ENCODE measurements around the gene GRID1. TPM values are rescaled to one million over a fixed set of nuclear protein-coding genes. Genes with fewer than 3 reads are reported as not detected.

GRID1 gene
- total RNA-seq, 1 experiment from 2014 or later = 5.6 TPM

DNA sequence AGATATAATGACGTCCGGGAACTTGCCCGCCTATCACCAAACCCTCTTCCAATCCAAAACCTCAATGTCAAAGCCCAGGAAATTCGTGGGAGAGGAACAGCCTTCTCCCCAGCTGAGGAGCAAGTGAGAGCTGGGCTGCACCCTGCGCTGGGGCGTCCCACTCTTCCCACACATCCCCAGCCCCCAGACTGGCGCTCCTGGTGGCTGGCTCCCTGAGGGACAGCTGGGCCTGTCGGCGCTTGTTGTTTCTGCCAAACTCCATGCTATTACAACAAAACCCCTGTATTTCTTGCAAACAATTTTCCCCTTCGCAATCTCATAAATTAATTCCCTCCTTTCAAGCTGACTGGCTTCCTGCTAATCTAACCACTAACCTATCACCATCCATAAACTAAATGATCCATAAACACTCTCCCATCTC lies 53.0 kb downstream of the GRID1 start:
- CTCF ChIA-PET = no interaction called here
- Histone ChIP-seq H3K79me2 (ENCODE audit: insufficient read depth, low read length) (no peaks in the 10 kb centered on the region), H4K20me1 (ENCODE audit: insufficient read depth) (no peaks in the 10 kb centered on the region), H3K4me3 (replicated peaks in 1 of 2; ENCODE audit: low read depth in 1 of 2, low read length in 2 of 2) (no peak overlapping the region), H2AFZ (ENCODE audit: low read depth, low read length, poor library complexity, severe bottlenecking) (no peak overlapping the region), H3K27ac (ENCODE audit: low read depth, low read length) (no peak overlapping the region), H3K36me3 (ENCODE audit: control insufficient read depth in 1 of 2, insufficient read depth in 2 of 2, low read length in 2 of 2) (no peaks in the 10 kb centered on the region), H3K9me3 (ENCODE audit: control insufficient read depth in 1 of 2, insufficient read depth in 1 of 2, low read depth in 1 of 2, low read length in 2 of 2) (no peaks in the 10 kb centered on the region), H3K9ac (ENCODE audit: low read length) (no peak overlapping the region), H3K4me1 (ENCODE audit: control insufficient read depth in 1 of 2, insufficient read depth in 2 of 2, low read length in 2 of 2) (peaks cover 4 to 10% of the 10 kb centered on the region in 2 experiments; a peak in 3 of 4 replicates), H3K9me2 (ENCODE audit: insufficient read depth) (no peaks in the 10 kb centered on the region), H3K4me2 (ENCODE audit: low read length) (no peak overlapping the region), H3K27me3 (ENCODE audit: insufficient read depth, low read length) (no peaks in the 10 kb centered on the region)
- no peak for DNase-seq (ENCODE audit: low read depth, low spot score)
- intact Hi-C loops (cut with micrococcal nuclease) = no loop called here
- RAD21 ChIA-PET (ENCODE audit: low non-redundant PET in 1 of 2, low total read pairs in 2 of 2, uncharacterized antibody in 2 of 2, unreplicated experiment in 2 of 2) = no interaction called here
- ATAC-seq = no peak
- TF ChIP-seq, protein P1, sequence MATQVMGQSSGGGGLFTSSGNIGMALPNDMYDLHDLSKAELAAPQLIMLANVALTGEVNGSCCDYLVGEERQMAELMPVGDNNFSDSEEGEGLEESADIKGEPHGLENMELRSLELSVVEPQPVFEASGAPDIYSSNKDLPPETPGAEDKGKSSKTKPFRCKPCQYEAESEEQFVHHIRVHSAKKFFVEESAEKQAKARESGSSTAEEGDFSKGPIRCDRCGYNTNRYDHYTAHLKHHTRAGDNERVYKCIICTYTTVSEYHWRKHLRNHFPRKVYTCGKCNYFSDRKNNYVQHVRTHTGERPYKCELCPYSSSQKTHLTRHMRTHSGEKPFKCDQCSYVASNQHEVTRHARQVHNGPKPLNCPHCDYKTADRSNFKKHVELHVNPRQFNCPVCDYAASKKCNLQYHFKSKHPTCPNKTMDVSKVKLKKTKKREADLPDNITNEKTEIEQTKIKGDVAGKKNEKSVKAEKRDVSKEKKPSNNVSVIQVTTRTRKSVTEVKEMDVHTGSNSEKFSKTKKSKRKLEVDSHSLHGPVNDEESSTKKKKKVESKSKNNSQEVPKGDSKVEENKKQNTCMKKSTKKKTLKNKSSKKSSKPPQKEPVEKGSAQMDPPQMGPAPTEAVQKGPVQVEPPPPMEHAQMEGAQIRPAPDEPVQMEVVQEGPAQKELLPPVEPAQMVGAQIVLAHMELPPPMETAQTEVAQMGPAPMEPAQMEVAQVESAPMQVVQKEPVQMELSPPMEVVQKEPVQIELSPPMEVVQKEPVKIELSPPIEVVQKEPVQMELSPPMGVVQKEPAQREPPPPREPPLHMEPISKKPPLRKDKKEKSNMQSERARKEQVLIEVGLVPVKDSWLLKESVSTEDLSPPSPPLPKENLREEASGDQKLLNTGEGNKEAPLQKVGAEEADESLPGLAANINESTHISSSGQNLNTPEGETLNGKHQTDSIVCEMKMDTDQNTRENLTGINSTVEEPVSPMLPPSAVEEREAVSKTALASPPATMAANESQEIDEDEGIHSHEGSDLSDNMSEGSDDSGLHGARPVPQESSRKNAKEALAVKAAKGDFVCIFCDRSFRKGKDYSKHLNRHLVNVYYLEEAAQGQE (IDR thresholded peaks at IDR 0.05; ENCODE audit: low read depth) = no peak
- TF ChIP-seq ATF3 (IDR thresholded peaks at IDR 0.05) = no peak
- no peak for TF ChIP-seq SRF (IDR thresholded peaks at IDR 0.05; ENCODE audit: low read depth)
- TF ChIP-seq, protein P2, sequence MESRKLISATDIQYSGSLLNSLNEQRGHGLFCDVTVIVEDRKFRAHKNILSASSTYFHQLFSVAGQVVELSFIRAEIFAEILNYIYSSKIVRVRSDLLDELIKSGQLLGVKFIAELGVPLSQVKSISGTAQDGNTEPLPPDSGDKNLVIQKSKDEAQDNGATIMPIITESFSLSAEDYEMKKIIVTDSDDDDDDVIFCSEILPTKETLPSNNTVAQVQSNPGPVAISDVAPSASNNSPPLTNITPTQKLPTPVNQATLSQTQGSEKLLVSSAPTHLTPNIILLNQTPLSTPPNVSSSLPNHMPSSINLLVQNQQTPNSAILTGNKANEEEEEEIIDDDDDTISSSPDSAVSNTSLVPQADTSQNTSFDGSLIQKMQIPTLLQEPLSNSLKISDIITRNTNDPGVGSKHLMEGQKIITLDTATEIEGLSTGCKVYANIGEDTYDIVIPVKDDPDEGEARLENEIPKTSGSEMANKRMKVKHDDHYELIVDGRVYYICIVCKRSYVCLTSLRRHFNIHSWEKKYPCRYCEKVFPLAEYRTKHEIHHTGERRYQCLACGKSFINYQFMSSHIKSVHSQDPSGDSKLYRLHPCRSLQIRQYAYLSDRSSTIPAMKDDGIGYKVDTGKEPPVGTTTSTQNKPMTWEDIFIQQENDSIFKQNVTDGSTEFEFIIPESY (IDR thresholded peaks at IDR 0.05; ENCODE audit: extremely low read depth, insufficient replicate concordance, low read length) = no peak
- no peak for TF ChIP-seq EZH2phosphoT487 (IDR thresholded peaks at IDR 0.05; ENCODE audit: borderline replicate concordance)
- TF ChIP-seq YY1 (IDR thresholded peaks at IDR 0.05; ENCODE audit: extremely low read depth, insufficient replicate concordance, low read depth, low read length) = no peak
- no peak for TF ChIP-seq TCF7L2 (IDR thresholded peaks at IDR 0.05; ENCODE audit: borderline replicate concordance, extremely low read depth, insufficient read depth, insufficient read length)
- TF ChIP-seq ELF1 (IDR thresholded peaks at IDR 0.05; ENCODE audit: borderline replicate concordance, low read depth) = no peak
- no peak for TF ChIP-seq CBX3 (IDR thresholded peaks at IDR 0.05; ENCODE audit: low read depth)
- TF ChIP-seq POLR2A (IDR thresholded peaks at IDR 0.05; ENCODE audit: borderline replicate concordance, extremely low read depth, insufficient read depth, insufficient read length) = no peak
- no peak for TF ChIP-seq JUND (IDR thresholded peaks at IDR 0.05)
- TF ChIP-seq ZNF274 (IDR thresholded peaks at IDR 0.05; ENCODE audit: low read depth, low read length) = no peak
- TF ChIP-seq MAX (IDR thresholded peaks at IDR 0.05) = no peak
- TF ChIP-seq POLR2AphosphoS5 (IDR thresholded peaks at IDR 0.05; ENCODE audit: low read depth, low read length) = no peak
- no peak for TF ChIP-seq FOSL1 (IDR thresholded peaks at IDR 0.05; ENCODE audit: low read depth)
- no peak for TF ChIP-seq CTCF (IDR thresholded peaks at IDR 0.05 in 2 of 3, conservative IDR thresholded peaks at IDR 0.05 in 1 of 3; ENCODE audit: borderline replicate concordance in 1 of 3, insufficient read depth in 1 of 3, low read depth in 2 of 3, low read length in 2 of 3)
- TF ChIP-seq SP1 (IDR thresholded peaks at IDR 0.05; ENCODE audit: low read depth) = no peak
- no peak for TF ChIP-seq CEBPB (IDR thresholded peaks at IDR 0.05; ENCODE audit: low read depth)
- no TSS peak for BruUV-seq (replicated peaks)
- POLR2A ChIA-PET = no interaction called here

All from HCT116 (cell line).